ENCODE measurements around the gene GUCD1. TPM values are rescaled to one million over a fixed set of nuclear protein-coding genes. Genes with fewer than 3 reads are reported as not detected.

The GUCD1 gene
- total and polyA plus RNA-seq, 2 of the 8 experiments (the other 6 are each of a cell fraction or from before 2014, with no cell fraction given) = 85.2 to 128 TPM

GRCh38 chr22:24502034-24502433 lies 52.9 kb downstream of the GUCD1 start:
- H3K9me3 ChIP-seq (ENCODE audit: insufficient read depth in 2 of 2, low read depth in 1 of 2, low read length in 1 of 2) = no peaks in the 10 kb centered on the region
- no peaks in the 10 kb centered on the region for H3K79me2 ChIP-seq (ENCODE audit: control insufficient read depth in 1 of 2, insufficient read depth in 2 of 2, low read length in 2 of 2)
- no peak overlapping the region for H3K56ac ChIP-seq (replicated peaks; ENCODE audit: insufficient read length, low read depth, low read length)
- POLR2A ChIA-PET (ENCODE audit: partially characterized antibody) = no interaction called here
- DNase-seq (ENCODE audit: low read depth in 1 of 2, low spot score in 2 of 2) = no peak
- H3K27ac ChIP-seq (ENCODE audit: low read depth, low read length) = no peak overlapping the region
- no peak overlapping the region for H2BK20ac ChIP-seq (ENCODE audit: low read length)
- H3K4ac ChIP-seq (replicated peaks; ENCODE audit: insufficient read length, low read depth, low read length) = no peak overlapping the region
- H3K23me2 ChIP-seq (ENCODE audit: low read depth, low read length) = no peaks in the 10 kb centered on the region
- H4K5ac ChIP-seq (ENCODE audit: insufficient read length, low read depth, low read length) = no peak overlapping the region
- peaks cover 2 to 12% (median 5%) of the 10 kb centered on the region in 4 experiments; a peak in 4 of 7 replicates for H3K4me1 ChIP-seq (replicated peaks in 1 of 4; ENCODE audit: control insufficient read depth in 3 of 4, insufficient read depth in 4 of 4, low read length in 3 of 4)
- H3K18ac ChIP-seq (ENCODE audit: extremely low read depth, low read length) = no peak overlapping the region
- no peak overlapping the region for H3K14ac ChIP-seq (ENCODE audit: insufficient read length)
- no peak overlapping the region for H2BK120ac ChIP-seq (replicated peaks; ENCODE audit: low read depth, low read length)
- H2AFZ ChIP-seq (ENCODE audit: low read length) = no peak overlapping the region
- no peak overlapping the region for H3K4me2 ChIP-seq (ENCODE audit: insufficient read depth in 1 of 2, low read depth in 2 of 2, low read length in 2 of 2)
- H4K20me1 ChIP-seq (replicated peaks in 1 of 2; ENCODE audit: control insufficient read depth in 1 of 2, insufficient read depth in 2 of 2, low read length in 2 of 2) = no peaks in the 10 kb centered on the region
- peaks cover 0 to 2% (median 0%) of the 10 kb centered on the region in 4 experiments; a peak in 3 of 7 replicates for H3K27me3 ChIP-seq (replicated peaks in 1 of 4; ENCODE audit: control insufficient read depth in 3 of 4, extremely low read depth in 1 of 4, insufficient read depth in 3 of 4, low read length in 3 of 4)
- H4K8ac ChIP-seq (ENCODE audit: extremely low read depth, insufficient read depth, low read length) = no peak overlapping the region
- no peaks in the 10 kb centered on the region for H3K36me3 ChIP-seq (ENCODE audit: control insufficient read depth in 2 of 4, insufficient read depth in 4 of 4, low read length in 3 of 4)
- H2AK5ac ChIP-seq (ENCODE audit: low read depth, low read length) = no peak overlapping the region
- no peaks in the 10 kb centered on the region for H3K79me1 ChIP-seq (ENCODE audit: low read depth, low read length)
- CTCF ChIA-PET (ENCODE audit: partially characterized antibody) = interaction anchor here (0.6 to 15.1 kb wide), 29 partner anchors 8 to 495 kb away, joined by 3 to 201 read pairs (median 5); partner anchors contain the start of genes ADORA2A and GUCD1
- no peak for FAIRE-seq
- no peak overlapping the region for H2BK12ac ChIP-seq (ENCODE audit: low read depth, low read length)
- no peak overlapping the region for H2BK5ac ChIP-seq (ENCODE audit: low read depth, low read length)
- TF ChIP-seq GTF2F1 (IDR thresholded peaks at IDR 0.05; ENCODE audit: borderline replicate concordance, low read depth, low read length) (no peak), BACH1 (IDR thresholded peaks at IDR 0.05; ENCODE audit: low read length) (no peak), RAD21 (IDR thresholded peaks at IDR 0.05 in 1 of 2, conservative IDR thresholded peaks at IDR 0.05 in 1 of 2; ENCODE audit: low read depth in 2 of 2, low read length in 2 of 2) (no peak), CTBP2 (IDR thresholded peaks at IDR 0.05; ENCODE audit: borderline replicate concordance, insufficient read depth, insufficient read length, low read length) (no peak), SIN3A (conservative IDR thresholded peaks at IDR 0.05 in 1 of 2, IDR thresholded peaks at IDR 0.05 in 1 of 2; ENCODE audit: low read depth in 1 of 2, low read length in 2 of 2) (no peak), POLR2AphosphoS5 (IDR thresholded peaks at IDR 0.05; ENCODE audit: low read depth, low read length) (no peak), SRF (IDR thresholded peaks at IDR 0.05; ENCODE audit: low read depth, low read length) (no peak)
- H3K23ac ChIP-seq (ENCODE audit: insufficient read length) = no peak overlapping the region
- no peak overlapping the region for H3K9ac ChIP-seq (replicated peaks in 1 of 4; ENCODE audit: extremely low read depth in 1 of 4, low read depth in 3 of 4, low read length in 3 of 4)
- H3K4me3 ChIP-seq (ENCODE audit: extremely low read depth in 1 of 4, insufficient read depth in 2 of 4, low read depth in 3 of 4, low read length in 4 of 4) = no peak overlapping the region
- 71% methylated on average over 7 of the region's 7 CpGs; no CpG with 5 or more reads in 1 of the 2 experiments for WGBS, 2 experiments (ENCODE audit: extremely low coverage in 1 of 2, insufficient coverage in 1 of 2, insufficient read length in 1 of 2, insufficient replicate concordance in 2 of 2, low coverage in 1 of 2, low lambda C conversion rate in 2 of 2, missing lambda C conversion rate in 1 of 2)
- no peak overlapping the region for H2BK15ac ChIP-seq (ENCODE audit: low read length)
- no peak overlapping the region for H4K91ac ChIP-seq (replicated peaks; ENCODE audit: insufficient read length, low read length)
